ENCODE data around the gene B9D1. TPM values are rescaled to one million over a fixed set of nuclear protein-coding genes. Genes with fewer than 3 reads are reported as not detected.

Gene B9D1
- total RNA-seq, 1 experiment from 2014 or later = 31.9 TPM

- CTCF ChIA-PET = no interaction called here
- no peak for ATAC-seq
Observed at GRCh38 chr17:19318611-19319010, 43.9 kb downstream of the B9D1 start.

More at GRCh38 chr17:19318611-19319010, 43.9 kb downstream of the B9D1 start:
- peaks cover 31% of the 10 kb centered on the region for H3K4me1 Mint-ChIP-seq
- H3K27ac Mint-ChIP-seq = peak overlapping the region; percentile 57; the same call in 1 of the 2 replicates
- peaks cover 25% of the 10 kb centered on the region for H3K36me3 Mint-ChIP-seq
- POLR2A ChIA-PET = interaction anchor here (0.7 kb wide), 1 partner anchor 150 kb away, joined by 3 read pairs; no protein-coding TSS in a partner anchor
- H3K4me3 Mint-ChIP-seq = no peak overlapping the region
- TF ChIP-seq FOXP1 (CRISPR knock-in tag; IDR thresholded peaks at IDR 0.05; ENCODE audit: borderline replicate concordance) (no peak), ERG (CRISPR knock-in tag; IDR thresholded peaks at IDR 0.05) (no peak), CDX4 (CRISPR knock-in tag; IDR thresholded peaks at IDR 0.05; ENCODE audit: borderline replicate concordance) (no peak), GTF2I (CRISPR knock-in tag; conservative IDR thresholded peaks at IDR 0.05) (no peak), MXD4 (CRISPR knock-in tag; IDR thresholded peaks at IDR 0.05; ENCODE audit: borderline replicate concordance) (no peak), FOXJ3 (CRISPR knock-in tag; IDR thresholded peaks at IDR 0.05; ENCODE audit: borderline replicate concordance) (no peak), MYBL2 (CRISPR knock-in tag; IDR thresholded peaks at IDR 0.05) (no peak), SOX15 (CRISPR knock-in tag; IDR thresholded peaks at IDR 0.05) (no peak), USF1 (CRISPR knock-in tag; IDR thresholded peaks at IDR 0.05) (no peak), FOXK1 (CRISPR knock-in tag; IDR thresholded peaks at IDR 0.05) (no peak), AFF4 (CRISPR knock-in tag; IDR thresholded peaks at IDR 0.05; ENCODE audit: borderline replicate concordance) (no peak), ESRRA (CRISPR knock-in tag; IDR thresholded peaks at IDR 0.05; ENCODE audit: borderline replicate concordance) (no peak), ZSCAN18 (CRISPR knock-in tag; IDR thresholded peaks at IDR 0.05) (no peak), JAZF1 (CRISPR knock-in tag; IDR thresholded peaks at IDR 0.05) (no peak), ATF1 (CRISPR knock-in tag; IDR thresholded peaks at IDR 0.05) (no peak), USF2 (CRISPR knock-in tag; IDR thresholded peaks at IDR 0.05) (no peak), AR (CRISPR knock-in tag; IDR thresholded peaks at IDR 0.05) (no peak), NR1H2 (CRISPR knock-in tag; IDR thresholded peaks at IDR 0.05) (no peak), PRRX2 (CRISPR knock-in tag; IDR thresholded peaks at IDR 0.05) (no peak)
- DNase-seq (ENCODE audit: low spot score) = no peak
- peaks cover under 1% of the 10 kb centered on the region; the same call in 1 of the 2 replicates for H3K9me3 Mint-ChIP-seq
- H3K27me3 Mint-ChIP-seq (ENCODE audit: low read depth) = no peaks in the 10 kb centered on the region

All from WTC11 (cell line).